ENCODE data around the gene IMMP2L. TPM values are rescaled to one million over a fixed set of nuclear protein-coding genes. Genes with fewer than 3 reads are reported as not detected.
"Not testable (repeated sequence)": the region's sequence is repeated elsewhere in the genome, so short reads cannot be mapped to it uniquely, and the experiment has no call there.

IMMP2L gene
- polyA plus RNA-seq, 4 donors: 42.7 to 49.8 (median 45.0) TPM

GRCh38 chr7:111288441-111288840 is 273.9 kb downstream of the IMMP2L start:
- DNase-seq (ENCODE audit: low read depth in 4 of 4, low spot score in 3 of 4): not testable (repeated sequence)

GRCh38 chr7:111282626-111283025 is 279.7 kb downstream of the IMMP2L start:
- DNase-seq (ENCODE audit: low read depth in 4 of 4, low spot score in 3 of 4): no peak

- DNase-seq (ENCODE audit: low read depth in 4 of 4, low spot score in 3 of 4): no peak
Measured at GRCh38 chr7:111274857-111275256, 287.4 kb downstream of the IMMP2L start.

- no peak for DNase-seq (ENCODE audit: low read depth in 4 of 4, low spot score in 3 of 4)
Measured at GRCh38 chr7:111272092-111272491, 290.2 kb downstream of the IMMP2L start.

- not testable (repeated sequence) for DNase-seq (ENCODE audit: low read depth in 4 of 4, low spot score in 3 of 4)
Measured at GRCh38 chr7:111270794-111271193, 291.5 kb downstream of the IMMP2L start.

GRCh38 chr7:111268941-111269340 is 293.4 kb downstream of the IMMP2L start:
- no peak for DNase-seq (ENCODE audit: low read depth in 4 of 4, low spot score in 3 of 4)

GRCh38 chr7:111266613-111267012 is 295.7 kb downstream of the IMMP2L start:
- no peak for DNase-seq (ENCODE audit: low read depth in 4 of 4, low spot score in 3 of 4)

GRCh38 chr7:111265394-111265793 is 296.9 kb downstream of the IMMP2L start:
- DNase-seq (ENCODE audit: low read depth in 4 of 4, low spot score in 3 of 4): no peak

GRCh38 chr7:111264981-111265380 is 297.3 kb downstream of the IMMP2L start:
- DNase-seq (ENCODE audit: low read depth in 4 of 4, low spot score in 3 of 4): no peak

GRCh38 chr7:111264111-111264868 is 298.0 kb downstream of the IMMP2L start:
- no peak for DNase-seq (ENCODE audit: low read depth in 4 of 4, low spot score in 3 of 4)

- DNase-seq (ENCODE audit: low read depth in 4 of 4, low spot score in 3 of 4): no peak
Measured at GRCh38 chr7:111262293-111263116, 299.8 kb downstream of the IMMP2L start.

GRCh38 chr7:111261496-111261895 is 300.8 kb downstream of the IMMP2L start:
- DNase-seq (ENCODE audit: low read depth in 4 of 4, low spot score in 3 of 4): no peak

GRCh38 chr7:111259991-111260390 is 302.3 kb downstream of the IMMP2L start:
- DNase-seq (ENCODE audit: low read depth in 4 of 4, low spot score in 3 of 4): no peak

- no peak for DNase-seq (ENCODE audit: low read depth in 4 of 4, low spot score in 3 of 4)
Measured at GRCh38 chr7:111256391-111256790, 305.9 kb downstream of the IMMP2L start.

- no peak for DNase-seq (ENCODE audit: low read depth in 4 of 4, low spot score in 3 of 4)
Measured at GRCh38 chr7:111255576-111255975, 306.7 kb downstream of the IMMP2L start.

- not testable (repeated sequence) for DNase-seq (ENCODE audit: low read depth in 4 of 4, low spot score in 3 of 4)
Measured at GRCh38 chr7:111251365-111251764, 310.9 kb downstream of the IMMP2L start.

- not testable (repeated sequence) for DNase-seq (ENCODE audit: low read depth in 4 of 4, low spot score in 3 of 4)
Measured at GRCh38 chr7:111249807-111250206, 312.5 kb downstream of the IMMP2L start.

- DNase-seq (ENCODE audit: low read depth in 4 of 4, low spot score in 3 of 4): no peak
Measured at GRCh38 chr7:111242141-111242755, 320.0 kb downstream of the IMMP2L start.

GRCh38 chr7:111240371-111240770 is 321.9 kb downstream of the IMMP2L start:
- no peak for DNase-seq (ENCODE audit: low read depth in 4 of 4, low spot score in 3 of 4)

- no peak for DNase-seq (ENCODE audit: low read depth in 4 of 4, low spot score in 3 of 4)
Measured at GRCh38 chr7:111239437-111239836, 322.9 kb downstream of the IMMP2L start.

- DNase-seq (ENCODE audit: low read depth in 4 of 4, low spot score in 3 of 4): no peak
Measured at GRCh38 chr7:111238886-111239285, 323.4 kb downstream of the IMMP2L start.

Measured in right renal pelvis (tissue), 4 donors.